ENCODE results near the gene CCHCR1.

DNA sequence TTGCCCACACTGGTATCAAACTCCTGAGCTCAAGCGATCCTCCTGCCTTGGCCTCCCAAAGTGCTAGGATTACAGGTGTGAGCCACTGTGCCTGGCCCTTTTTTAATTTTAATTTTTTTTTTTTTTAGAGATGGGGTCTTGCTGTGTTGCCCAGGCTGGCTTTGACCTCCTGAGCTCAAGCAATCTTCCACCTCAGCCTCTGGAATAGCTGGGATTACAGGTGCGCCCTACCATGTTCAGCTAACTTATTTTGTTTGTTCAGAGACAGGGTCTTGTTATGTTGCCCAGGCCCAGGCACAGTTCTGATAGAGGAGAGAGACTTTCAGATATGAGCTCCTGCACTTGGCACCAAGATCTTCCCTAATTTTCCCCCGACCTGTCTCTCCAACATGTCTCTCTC lies 26.9 kb downstream of the CCHCR1 start:
- TF ChIP-seq, protein P1, sequence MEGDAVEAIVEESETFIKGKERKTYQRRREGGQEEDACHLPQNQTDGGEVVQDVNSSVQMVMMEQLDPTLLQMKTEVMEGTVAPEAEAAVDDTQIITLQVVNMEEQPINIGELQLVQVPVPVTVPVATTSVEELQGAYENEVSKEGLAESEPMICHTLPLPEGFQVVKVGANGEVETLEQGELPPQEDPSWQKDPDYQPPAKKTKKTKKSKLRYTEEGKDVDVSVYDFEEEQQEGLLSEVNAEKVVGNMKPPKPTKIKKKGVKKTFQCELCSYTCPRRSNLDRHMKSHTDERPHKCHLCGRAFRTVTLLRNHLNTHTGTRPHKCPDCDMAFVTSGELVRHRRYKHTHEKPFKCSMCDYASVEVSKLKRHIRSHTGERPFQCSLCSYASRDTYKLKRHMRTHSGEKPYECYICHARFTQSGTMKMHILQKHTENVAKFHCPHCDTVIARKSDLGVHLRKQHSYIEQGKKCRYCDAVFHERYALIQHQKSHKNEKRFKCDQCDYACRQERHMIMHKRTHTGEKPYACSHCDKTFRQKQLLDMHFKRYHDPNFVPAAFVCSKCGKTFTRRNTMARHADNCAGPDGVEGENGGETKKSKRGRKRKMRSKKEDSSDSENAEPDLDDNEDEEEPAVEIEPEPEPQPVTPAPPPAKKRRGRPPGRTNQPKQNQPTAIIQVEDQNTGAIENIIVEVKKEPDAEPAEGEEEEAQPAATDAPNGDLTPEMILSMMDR (IDR thresholded peaks at IDR 0.05), result no peak
- TF ChIP-seq POLR2A (IDR thresholded peaks at IDR 0.05), result no peak
- no peak for TF ChIP-seq EP300 (IDR thresholded peaks at IDR 0.05)

All from tibial nerve (tissue), 4 donors.